Activated CD4-positive, alpha-beta T cell treated with anti-CD3 and anti-CD28 coated beads, Interleukin-2, Interleukin-4, amounts not matched to agents 100 ng/mL and 50 ng/mL, durations not matched to agents 16 hours and 8 hours (primary cell): ENCODE data around the gene FADS3.
"Not testable (repeated sequence)": the region's sequence is repeated elsewhere in the genome, so short reads cannot be mapped to it uniquely, and the experiment has no call there.

Experiments
- DNase-seq: peaks from one replicate; pipeline ENCODE4 v3.0.0-alpha.2; 2020; ENCODE audit warnings: low spot score

The FADS3 gene

DNA sequence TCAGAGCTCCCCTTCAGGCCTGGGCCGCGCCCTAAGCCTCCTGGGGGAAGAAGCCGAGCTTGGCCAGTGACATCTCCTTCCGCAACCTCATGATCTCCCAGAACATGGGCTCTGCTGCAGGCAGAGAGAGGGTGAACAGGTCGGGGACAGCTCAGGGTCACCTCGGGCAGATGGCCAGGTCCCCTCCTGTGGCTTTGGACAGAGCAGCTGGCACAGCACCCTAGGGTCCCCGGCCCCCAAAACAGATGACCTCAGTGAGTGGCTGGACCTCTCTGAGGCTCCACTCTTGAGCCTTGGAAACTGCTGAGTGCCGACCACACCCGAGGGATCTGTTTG, 6.9 kb upstream of the FADS3 start:
- no peak for DNase-seq

DNA sequence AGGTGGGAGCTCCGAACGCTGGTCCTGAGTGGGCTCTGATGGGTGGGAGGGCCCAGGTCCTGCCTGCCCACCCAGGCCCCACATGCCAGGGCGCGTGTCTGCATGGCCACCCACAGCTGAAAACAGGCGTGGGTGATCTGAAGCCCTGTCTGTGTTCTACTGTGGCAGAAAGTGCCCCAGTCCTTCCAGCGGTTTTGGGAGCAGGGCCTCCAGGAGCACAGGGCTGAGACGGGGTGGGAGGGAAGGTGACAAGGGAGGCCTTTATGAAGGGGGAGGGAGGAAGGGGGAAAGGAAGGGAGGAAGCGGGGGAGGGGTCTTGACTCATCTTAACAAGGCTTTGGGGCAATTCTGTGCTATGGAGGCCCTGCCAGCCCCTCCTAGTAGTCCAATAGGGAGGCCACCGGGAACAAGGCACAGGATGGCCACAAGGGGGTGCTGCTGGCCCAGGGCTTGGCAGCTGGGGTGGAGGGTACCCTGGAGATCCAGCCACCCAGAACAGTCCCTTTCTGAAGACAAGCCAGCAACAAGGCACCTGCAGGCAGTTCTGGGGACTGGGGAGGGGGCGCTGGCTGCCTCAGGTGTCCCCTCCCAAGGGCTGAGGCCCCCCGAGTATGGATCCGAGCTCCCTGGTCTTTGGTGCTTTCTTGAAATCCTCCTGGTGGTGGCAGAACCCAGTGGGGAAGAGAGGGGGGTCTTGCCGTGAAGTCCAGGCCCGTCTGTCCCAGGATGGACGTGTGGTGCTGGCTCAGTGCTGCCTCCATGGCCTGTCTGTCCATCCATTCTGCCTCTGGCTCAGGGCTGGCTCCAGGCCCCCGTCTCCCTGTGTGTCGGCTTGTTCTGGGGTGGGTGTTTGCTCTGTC, 6.3 kb upstream of the FADS3 start:
- peak; percentile 83 for DNase-seq

- no peak for DNase-seq
Measured at GRCh38 chr11:61896665-61897386, 5.5 kb upstream of the FADS3 start.

GRCh38 chr11:61895718-61896059, 4.3 kb upstream of the FADS3 start:
- no peak for DNase-seq

- no peak for DNase-seq
Measured at GRCh38 chr11:61895046-61895717, 3.8 kb upstream of the FADS3 start.

DNA sequence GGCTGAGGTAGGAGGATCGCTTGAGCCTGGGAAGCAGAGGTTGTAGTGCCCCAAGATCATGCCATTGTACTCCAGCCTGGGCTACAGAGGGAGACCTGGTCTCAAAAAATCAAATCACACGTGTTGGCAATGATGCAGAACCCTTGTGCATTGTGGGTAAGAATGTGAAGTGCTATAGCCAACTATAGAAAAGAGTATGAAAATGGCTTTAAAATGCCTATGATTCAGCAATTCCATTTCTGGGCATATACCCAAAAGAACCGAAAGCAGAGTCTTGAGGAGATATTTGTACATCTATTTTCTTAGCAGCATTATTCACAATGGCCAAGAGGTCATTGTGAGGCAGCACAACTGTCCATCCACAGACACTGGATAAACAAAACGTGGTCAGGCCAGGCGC, 2.6 kb upstream of the FADS3 start:
- no peak for DNase-seq

GRCh38 chr11:61892085-61892370, 683 bp upstream of the FADS3 start:
- no peak for DNase-seq

DNA sequence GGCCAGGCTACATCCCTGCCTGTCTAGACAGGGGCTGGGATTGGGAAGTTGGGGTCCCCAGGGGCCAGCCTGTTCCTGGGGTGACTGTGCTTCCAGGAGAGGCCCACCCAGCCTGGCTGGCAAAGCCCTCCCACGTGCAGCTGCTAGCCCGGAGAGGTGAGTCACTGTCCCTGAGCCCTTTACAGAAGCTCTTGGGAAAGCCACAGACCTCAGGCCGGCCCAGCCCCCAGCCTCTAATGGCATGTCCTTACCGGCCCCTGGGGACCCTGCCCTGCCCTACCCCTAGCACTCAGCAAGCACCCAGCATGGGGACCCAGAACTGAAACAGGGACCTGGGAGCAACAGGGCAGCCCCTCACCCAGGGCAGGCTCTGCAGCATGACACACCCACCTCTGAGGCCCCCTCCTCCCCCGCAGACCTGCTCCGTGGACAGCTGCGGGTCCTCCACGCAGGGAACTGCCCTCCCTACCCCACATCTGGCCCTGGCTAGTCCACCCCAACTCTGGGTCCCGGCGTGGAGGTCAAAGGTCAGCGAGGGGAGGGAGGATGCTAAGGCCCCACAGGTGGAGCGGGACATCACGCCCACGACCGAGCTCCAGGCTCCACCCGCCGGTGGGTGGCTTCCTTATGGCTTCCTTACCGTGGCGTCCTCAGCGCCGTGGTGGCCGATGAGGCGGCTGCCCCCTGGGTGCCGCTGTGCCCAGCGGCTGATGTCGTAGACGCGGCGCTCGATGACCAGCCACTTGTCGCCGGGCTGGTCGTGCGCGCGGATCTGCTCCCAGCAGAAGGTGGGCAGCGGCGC, 615 bp downstream of the FADS3 start:
- no peak for DNase-seq

GRCh38 chr11:61889831-61890230, 1.5 kb downstream of the FADS3 start:
- DNase-seq, result no peak

DNA sequence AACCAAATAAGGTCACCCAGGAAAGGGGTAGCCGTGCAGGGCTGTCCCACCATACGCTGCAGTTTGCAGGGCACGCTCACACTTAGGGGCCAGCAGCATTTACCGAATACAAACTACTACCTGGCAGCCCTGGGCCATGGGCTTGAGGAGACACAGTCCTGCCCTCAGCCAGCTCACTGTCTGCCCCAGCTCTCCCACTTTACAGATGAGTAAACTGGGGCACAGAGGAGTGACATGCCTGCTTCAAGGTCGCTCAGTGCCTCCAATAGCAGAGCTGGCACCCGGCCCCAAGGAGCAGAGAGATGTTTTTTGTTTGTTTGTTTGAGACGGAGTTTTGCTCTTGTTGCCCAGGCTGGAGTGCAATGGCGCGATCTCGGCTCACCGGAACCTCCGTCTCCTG, 2.8 kb downstream of the FADS3 start:
- DNase-seq, result no peak

DNA sequence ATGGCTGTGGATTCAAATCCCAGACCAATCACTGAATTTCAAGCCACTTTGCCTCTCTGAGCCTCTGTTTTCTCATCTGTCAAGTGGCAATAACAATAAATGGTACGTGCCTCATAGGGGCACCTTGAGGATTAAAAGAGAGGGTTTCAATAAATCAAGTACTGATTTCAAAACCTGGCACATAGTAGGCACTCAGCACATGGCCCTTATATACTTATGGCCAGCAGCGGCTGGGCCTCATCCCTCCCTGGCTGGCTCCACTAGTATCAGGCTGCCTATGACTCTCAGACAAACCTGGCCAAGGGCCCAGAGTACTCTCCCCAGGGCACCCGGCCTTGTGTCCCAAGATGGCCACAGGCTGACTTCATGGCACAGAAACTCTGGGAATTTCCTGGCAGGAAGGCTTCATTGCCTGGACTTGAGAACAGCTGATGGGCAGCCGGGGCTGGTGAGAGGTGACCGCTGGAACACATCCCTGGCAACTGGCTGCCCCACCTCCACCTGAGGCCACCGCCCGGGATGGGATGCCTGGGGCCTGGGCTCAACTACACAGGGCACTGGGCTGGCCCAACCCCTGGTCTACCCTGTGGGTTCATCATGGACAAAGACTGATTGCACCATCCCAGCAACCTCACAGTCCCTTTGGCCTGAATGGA, 3.4 kb downstream of the FADS3 start:
- DNase-seq, result no peak

- no peak for DNase-seq
Measured at GRCh38 chr11:61886643-61887042, 4.7 kb downstream of the FADS3 start.

DNA sequence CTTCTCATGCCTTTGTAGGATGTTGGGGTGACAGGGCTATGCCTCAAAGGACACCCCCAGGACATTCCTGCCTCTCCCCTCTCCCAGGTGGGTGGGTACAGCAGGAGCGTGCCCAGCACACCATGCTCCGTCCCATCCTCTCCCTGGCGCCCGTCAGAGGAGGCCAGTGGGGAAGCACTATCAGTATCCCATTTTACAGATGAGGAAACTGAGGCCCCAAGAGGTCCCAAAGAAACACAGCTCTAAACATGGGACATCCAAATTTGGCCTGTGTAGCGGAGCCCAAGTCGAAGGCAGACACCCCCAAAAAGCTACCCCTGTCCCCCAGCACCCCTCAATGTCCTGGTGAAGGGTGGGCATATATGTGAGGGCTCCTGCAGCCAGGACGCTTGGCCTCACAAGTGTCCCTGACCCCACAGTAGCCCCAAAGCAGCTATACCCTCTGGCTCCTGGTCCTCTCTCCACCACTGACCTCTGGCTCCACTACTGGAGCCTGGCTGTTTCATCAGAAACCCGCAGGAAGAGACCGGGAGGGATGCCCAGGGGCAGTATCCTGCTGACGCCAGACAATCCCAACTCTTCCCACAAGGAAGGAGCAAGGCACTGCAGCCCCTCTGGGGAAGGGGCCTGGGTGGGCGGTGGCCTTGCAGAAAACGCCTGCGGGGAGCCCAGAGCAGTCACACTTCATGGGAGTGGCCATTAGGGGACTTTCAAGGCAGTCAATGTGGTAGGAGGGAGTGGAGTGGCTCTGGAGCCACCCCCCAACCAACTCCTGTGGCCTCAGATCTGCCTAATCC, 5.4 kb downstream of the FADS3 start:
- no peak for DNase-seq

GRCh38 chr11:61885166-61885778, 6.1 kb downstream of the FADS3 start:
- no peak for DNase-seq

DNA sequence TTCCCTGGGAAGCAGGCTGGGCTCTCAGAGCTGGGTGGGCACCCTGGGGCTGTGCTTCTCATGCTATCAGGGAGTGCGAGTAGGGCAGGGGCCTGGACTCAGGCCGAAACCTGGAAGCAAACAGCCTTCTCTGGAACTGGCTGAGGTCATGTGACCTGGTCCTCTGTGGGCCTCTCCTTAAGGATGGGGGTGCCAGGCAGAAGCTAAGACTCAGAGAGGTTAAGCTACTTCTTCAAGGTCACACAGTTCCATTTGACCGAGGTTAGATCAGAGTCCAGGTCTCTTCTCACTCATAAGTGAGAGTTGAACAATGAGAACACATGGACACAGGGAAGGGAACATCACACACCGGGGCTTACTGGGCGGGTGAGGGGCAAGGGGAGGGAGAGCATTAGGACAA, 7.4 kb downstream of the FADS3 start:
- no peak for DNase-seq

- DNase-seq, result no peak
Measured at GRCh38 chr11:61883327-61883726, 8.0 kb downstream of the FADS3 start.

DNA sequence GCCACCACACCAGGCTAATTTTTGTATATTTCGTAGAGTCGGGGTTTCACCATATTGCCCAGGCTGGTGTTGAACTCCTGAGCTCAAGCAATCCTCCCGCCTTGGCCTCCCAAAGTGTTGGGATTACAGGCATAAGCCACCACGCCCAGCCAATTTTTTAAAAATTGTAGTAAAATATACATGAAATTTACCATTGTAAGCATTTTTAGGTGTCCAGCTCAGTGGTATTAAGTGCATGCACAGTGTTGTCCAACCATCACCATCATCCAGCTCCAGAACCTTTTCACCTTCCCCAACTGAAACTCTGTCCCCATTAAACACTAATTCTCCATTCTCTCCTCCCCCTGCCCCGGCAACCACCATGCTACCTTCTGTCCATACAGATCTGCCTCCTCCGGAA, 8.5 kb downstream of the FADS3 start:
- no peak for DNase-seq

GRCh38 chr11:61882267-61882666, 9.1 kb downstream of the FADS3 start:
- not testable (repeated sequence) for DNase-seq

- DNase-seq, result no peak
Measured at GRCh38 chr11:61881397-61881796, 9.9 kb downstream of the FADS3 start.

GRCh38 chr11:61880454-61880853, 10.9 kb downstream of the FADS3 start:
- no peak for DNase-seq

GRCh38 chr11:61880031-61880430, 11.3 kb downstream of the FADS3 start:
- DNase-seq, result no peak
